ENCODE results near the gene ITFG2. TPM values are rescaled to one million over a fixed set of nuclear protein-coding genes. Genes with fewer than 3 reads are reported as not detected.
A peak's percentile ranks its signal among the peaks of the same experiment; 100 is the strongest.

ITFG2 gene
- total and polyA plus RNA-seq, 2 experiments from 2014 or later, result 20.9 to 23.5 TPM

GRCh38 chr12:2805143-2805520, 7.3 kb upstream of the ITFG2 start:
- Histone ChIP-seq H3K9me3 (ENCODE audit: low read depth) (no peaks in the 10 kb centered on the region), H3K79me2 (no peaks in the 10 kb centered on the region), H2AFZ (no peak overlapping the region), H3K27me3 (no peaks in the 10 kb centered on the region), H3K4me2 (peak overlapping the region; percentile 31), H3K4me1 (ENCODE audit: insufficient read depth) (peaks cover 2% of the 10 kb centered on the region), H3K4me3 (no peak overlapping the region), H4K20me1 (ENCODE audit: insufficient read depth, poor library complexity, severe bottlenecking) (no peaks in the 10 kb centered on the region), H3K27ac (peak overlapping the region; percentile 44), H3K36me3 (replicated peaks; ENCODE audit: insufficient read depth, low read depth) (no peaks in the 10 kb centered on the region), H3K9me2 (replicated peaks; ENCODE audit: insufficient read depth) (no peaks in the 10 kb centered on the region)
- 67% methylated on average over 2 of the region's 2 CpGs for WGBS (ENCODE audit: low lambda C conversion rate, missing lambda C conversion rate)
- TF ChIP-seq EZH2phosphoT487 (IDR thresholded peaks at IDR 0.05; ENCODE audit: low read depth, severe bottlenecking, unreplicated experiment), result no peak
- TF ChIP-seq CTCF (IDR thresholded peaks at IDR 0.05; ENCODE audit: poor library complexity), result no peak
- no peak for TF ChIP-seq EZH2 (IDR thresholded peaks at IDR 0.05; ENCODE audit: borderline replicate concordance)
- no peak for DNase-seq (ENCODE audit: low spot score)

DNA sequence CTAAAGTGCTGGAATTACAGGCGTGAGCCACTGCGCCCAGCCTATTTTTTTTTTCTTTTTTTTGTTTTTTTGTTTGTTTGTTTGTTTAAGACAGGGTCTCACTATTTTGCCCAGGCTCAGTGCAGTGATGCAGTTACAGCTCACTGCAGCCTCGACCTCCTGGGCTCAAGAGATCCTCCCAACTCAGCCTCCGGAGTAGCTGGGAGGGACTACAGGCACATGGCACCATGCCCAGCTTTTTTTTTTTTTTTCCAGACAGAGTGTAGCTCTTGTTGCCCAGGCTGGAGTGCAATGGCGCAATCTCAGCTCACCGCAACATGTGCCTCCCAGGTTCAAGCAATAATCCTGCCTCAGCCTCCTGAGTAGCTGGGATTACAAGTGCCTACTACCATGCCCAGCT, 5.8 kb upstream of the ITFG2 start:
- H3K9me2 ChIP-seq (replicated peaks; ENCODE audit: insufficient read depth), result no peaks in the 10 kb centered on the region
- H3K4me2 ChIP-seq, result no peak overlapping the region
- no peak overlapping the region for H3K4me3 ChIP-seq
- DNase-seq (ENCODE audit: low spot score), result no peak
- H3K9me3 ChIP-seq (ENCODE audit: low read depth), result no peaks in the 10 kb centered on the region
- no peaks in the 10 kb centered on the region for H4K20me1 ChIP-seq (ENCODE audit: insufficient read depth, poor library complexity, severe bottlenecking)
- no peaks in the 10 kb centered on the region for H3K36me3 ChIP-seq (replicated peaks; ENCODE audit: insufficient read depth, low read depth)
- no peak overlapping the region for H2AFZ ChIP-seq
- TF ChIP-seq EZH2 (IDR thresholded peaks at IDR 0.05; ENCODE audit: borderline replicate concordance) (no peak), EZH2phosphoT487 (IDR thresholded peaks at IDR 0.05; ENCODE audit: low read depth, severe bottlenecking, unreplicated experiment) (no peak), CTCF (IDR thresholded peaks at IDR 0.05; ENCODE audit: poor library complexity) (no peak)
- H3K79me2 ChIP-seq, result peaks cover 4% of the 10 kb centered on the region
- WGBS (ENCODE audit: low lambda C conversion rate, missing lambda C conversion rate), result 97% methylated on average over 6 of the region's 6 CpGs
- H3K4me1 ChIP-seq (ENCODE audit: insufficient read depth), result peaks cover 2% of the 10 kb centered on the region
- no peaks in the 10 kb centered on the region for H3K27me3 ChIP-seq
- H3K27ac ChIP-seq, result no peak overlapping the region

DNA sequence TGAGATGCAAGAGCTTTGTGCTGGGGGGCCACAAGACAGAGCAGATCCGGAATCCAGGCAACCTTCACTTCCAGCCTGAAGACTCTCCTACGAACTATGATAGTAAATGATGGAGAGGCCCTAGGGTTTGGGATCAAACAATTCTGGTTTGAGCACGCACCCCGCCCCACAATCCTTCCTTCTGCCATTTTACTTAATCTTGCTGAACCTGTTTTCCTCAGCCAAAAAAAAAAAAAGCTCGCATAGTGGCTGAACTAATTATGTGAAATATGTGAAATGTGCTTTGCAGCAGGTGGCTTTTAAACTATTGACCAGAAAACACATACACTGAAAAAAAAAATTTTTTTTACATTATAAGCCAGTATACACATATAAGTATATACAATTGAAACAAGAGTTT, 667 bp upstream of the ITFG2 start:
- 74% methylated on average over 5 of the region's 5 CpGs for WGBS (ENCODE audit: low lambda C conversion rate, missing lambda C conversion rate)
- H3K9me3 ChIP-seq (ENCODE audit: low read depth), result no peaks in the 10 kb centered on the region

More for the DNA sequence above, 667 bp upstream of the ITFG2 start:
- no peaks in the 10 kb centered on the region for H3K36me3 ChIP-seq (replicated peaks; ENCODE audit: insufficient read depth, low read depth)
- TF ChIP-seq EZH2 (IDR thresholded peaks at IDR 0.05; ENCODE audit: borderline replicate concordance) (no peak), EZH2phosphoT487 (IDR thresholded peaks at IDR 0.05; ENCODE audit: low read depth, severe bottlenecking, unreplicated experiment) (no peak), CTCF (IDR thresholded peaks at IDR 0.05; ENCODE audit: poor library complexity) (no peak)
- peaks cover 4% of the 10 kb centered on the region for H3K4me1 ChIP-seq (ENCODE audit: insufficient read depth)
- no peaks in the 10 kb centered on the region for H4K20me1 ChIP-seq (ENCODE audit: insufficient read depth, poor library complexity, severe bottlenecking)
- DNase-seq (ENCODE audit: low spot score), result no peak
- peak overlapping the region; percentile 78 for H3K4me2 ChIP-seq
- peak overlapping the region; percentile 20 for H3K4me3 ChIP-seq
- H2AFZ ChIP-seq, result peak overlapping the region; percentile 64
- peaks cover 27% of the 10 kb centered on the region for H3K79me2 ChIP-seq
- H3K27me3 ChIP-seq, result no peaks in the 10 kb centered on the region
- peak overlapping the region; percentile 58 for H3K27ac ChIP-seq
- H3K9me2 ChIP-seq (replicated peaks; ENCODE audit: insufficient read depth), result no peaks in the 10 kb centered on the region

Data from hepatocyte (in vitro differentiated cells).